ENCODE results near the gene LGI1. TPM values are rescaled to one million over a fixed set of nuclear protein-coding genes. Genes with fewer than 3 reads are reported as not detected.

LGI1 gene
- polyA plus RNA-seq: 3.4 TPM
- long read RNA-seq, donor 1: 0 reads
- long read RNA-seq, donor 2, partial matches to known transcripts: 0 of 1 reads
- long read RNA-seq, donor 2, other reads (novel, unspliced or antisense): 0 of 1 reads
- long read RNA-seq, donor 3: 0 reads
- long read RNA-seq, donor 4: 0 reads
- long read RNA-seq, donor 5, partial matches to known transcripts: 0 of 1 reads
- long read RNA-seq, donor 5, other reads (novel, unspliced or antisense): 0 of 1 reads
- long read RNA-seq, donor 6, partial matches to known transcripts: 0 of 3 reads
- long read RNA-seq, donor 6, other reads (novel, unspliced or antisense): 0 of 3 reads
- long read RNA-seq, donor 7: 0 reads
- long read RNA-seq, donor 8: 0 reads
- long read RNA-seq, donor 9, partial matches to known transcripts: 0 of 3 reads
- long read RNA-seq, donor 9, other reads (novel, unspliced or antisense): 0 of 3 reads
- long read RNA-seq, donor 10, partial matches to known transcripts: 0 of 2 reads
- long read RNA-seq, donor 10, other reads (novel, unspliced or antisense): 0 of 2 reads
- long read RNA-seq, donor 11, partial matches to known transcripts: 0 of 1 reads
- long read RNA-seq, donor 11, other reads (novel, unspliced or antisense): 0 of 1 reads

DNA sequence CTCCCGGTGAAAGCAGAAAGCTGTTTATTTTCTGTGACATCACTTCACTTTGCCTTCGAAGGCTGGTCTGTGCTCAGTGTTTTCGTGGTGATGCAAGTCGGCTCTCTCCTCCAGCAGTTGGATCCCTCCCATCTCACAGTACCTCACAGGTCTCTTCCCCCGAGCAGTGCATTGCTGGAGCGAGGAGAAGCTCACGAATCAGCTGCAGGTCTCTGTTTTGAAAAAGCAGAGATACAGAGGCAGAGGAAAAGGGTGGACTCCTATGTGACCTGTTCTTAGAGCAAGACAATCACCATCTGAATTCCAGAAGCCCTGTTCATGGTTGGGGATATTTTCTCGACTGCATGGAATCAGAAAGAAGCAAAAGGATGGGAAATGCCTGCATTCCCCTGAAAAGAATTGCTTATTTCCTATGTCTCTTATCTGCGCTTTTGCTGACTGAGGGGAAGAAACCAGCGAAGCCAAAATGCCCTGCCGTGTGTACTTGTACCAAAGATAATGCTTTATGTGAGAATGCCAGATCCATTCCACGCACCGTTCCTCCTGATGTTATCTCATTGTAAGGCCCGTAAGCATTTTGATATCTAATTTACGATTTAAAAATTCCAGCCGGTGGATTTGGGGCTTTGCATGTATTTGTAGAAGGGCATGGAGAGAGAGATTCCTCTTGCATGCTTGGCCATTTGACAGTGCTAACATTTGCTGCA is at the start of gene LGI1:
LGI1 (plus strand) TSS at position 136 of the 707 bp plus-strand sequence; CDS start at position 345, 209 bp downstream.
- Histone ChIP-seq H3K9me3 (ENCODE audit: control insufficient read depth, low read depth, low read length) (no peaks in the 10 kb centered on the region), H3K4me1 (ENCODE audit: control insufficient read depth, insufficient read depth, low read length) (no peaks in the 10 kb centered on the region), H3K4me3 (ENCODE audit: low read length) (no peak within 1 kb of the TSS), H3K27me3 (ENCODE audit: control insufficient read depth, insufficient read depth, low read length) (peaks cover 9% of the 10 kb centered on the region), H3K36me3 (ENCODE audit: control insufficient read depth, insufficient read depth, low read length) (no peaks in the 10 kb centered on the region), H3K27ac (ENCODE audit: low read length) (no peak within 1 kb of the TSS)
- DNase-seq: no peak
- WGBS (ENCODE audit: insufficient coverage, low lambda C conversion rate): no CpG with 5 or more reads among the region's 16 CpGs

DNA sequence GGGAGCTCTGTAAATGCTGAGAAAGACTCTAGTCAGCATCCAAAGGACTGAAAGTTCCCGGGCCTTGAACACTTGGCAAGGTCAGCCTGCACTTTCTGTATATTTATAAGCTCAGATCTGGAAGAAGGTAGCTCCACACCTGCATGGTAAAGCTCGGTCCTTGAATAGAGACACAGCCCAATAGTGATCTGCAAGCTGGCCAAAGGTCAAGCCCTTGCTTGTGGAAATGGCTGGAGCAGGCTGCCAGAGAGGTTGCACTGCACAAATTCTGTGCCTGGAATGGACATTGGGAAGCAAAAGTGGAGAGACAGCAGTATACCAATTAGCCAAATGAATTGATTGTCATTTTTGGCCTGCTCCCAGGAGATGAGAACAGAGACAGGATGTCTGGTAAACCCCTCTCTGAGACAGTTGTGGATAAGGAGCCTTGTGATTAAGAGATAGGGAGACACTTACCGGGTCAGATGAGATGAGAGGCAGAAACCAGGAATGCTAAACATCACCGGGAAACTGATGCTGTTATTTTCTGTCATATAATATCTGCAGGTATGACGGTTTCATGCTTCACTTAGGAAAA is 47.3 kb upstream of the LGI1 start:
- no peaks in the 10 kb centered on the region for H3K4me1 ChIP-seq (ENCODE audit: control insufficient read depth, insufficient read depth, low read length)
- no peaks in the 10 kb centered on the region for H3K9me3 ChIP-seq (ENCODE audit: control insufficient read depth, low read depth, low read length)
- H3K27me3 ChIP-seq (ENCODE audit: control insufficient read depth, insufficient read depth, low read length): no peaks in the 10 kb centered on the region
- WGBS (ENCODE audit: insufficient coverage, low lambda C conversion rate): 60% methylated on average over 2 of the region's 5 CpGs
- no peaks in the 10 kb centered on the region for H3K36me3 ChIP-seq (ENCODE audit: control insufficient read depth, insufficient read depth, low read length)
- DNase-seq: no peak
- H3K4me3 ChIP-seq (ENCODE audit: low read length): no peak overlapping the region
- no peak overlapping the region for H3K27ac ChIP-seq (ENCODE audit: low read length)

DNA sequence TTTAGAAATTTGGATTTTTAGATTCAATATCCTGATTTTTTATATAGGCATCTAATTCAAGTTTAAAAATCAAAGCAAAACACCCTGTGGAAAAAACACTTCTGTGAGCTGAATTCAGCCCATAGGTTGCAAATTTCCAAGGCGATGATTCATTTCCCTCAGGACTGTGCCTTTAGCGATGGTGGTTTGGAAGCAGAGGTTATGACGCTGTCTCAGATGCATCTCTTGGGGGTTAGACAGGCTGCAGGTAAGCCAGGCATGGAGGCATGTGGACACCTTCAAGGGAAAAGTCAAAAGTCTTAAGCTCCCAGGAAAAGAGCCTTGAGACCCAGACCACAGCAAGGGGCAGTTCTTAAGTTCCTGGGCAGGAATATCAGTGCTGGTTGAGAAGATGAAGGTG is 45.8 kb upstream of the LGI1 start:
- Histone ChIP-seq H3K4me1 (ENCODE audit: control insufficient read depth, insufficient read depth, low read length) (no peaks in the 10 kb centered on the region), H3K36me3 (ENCODE audit: control insufficient read depth, insufficient read depth, low read length) (no peaks in the 10 kb centered on the region), H3K9me3 (ENCODE audit: control insufficient read depth, low read depth, low read length) (no peaks in the 10 kb centered on the region), H3K27ac (ENCODE audit: low read length) (no peak overlapping the region), H3K27me3 (ENCODE audit: control insufficient read depth, insufficient read depth, low read length) (no peaks in the 10 kb centered on the region), H3K4me3 (ENCODE audit: low read length) (no peak overlapping the region)
- no peak for DNase-seq
- no CpG with 5 or more reads among the region's 3 CpGs for WGBS (ENCODE audit: insufficient coverage, low lambda C conversion rate)

DNA sequence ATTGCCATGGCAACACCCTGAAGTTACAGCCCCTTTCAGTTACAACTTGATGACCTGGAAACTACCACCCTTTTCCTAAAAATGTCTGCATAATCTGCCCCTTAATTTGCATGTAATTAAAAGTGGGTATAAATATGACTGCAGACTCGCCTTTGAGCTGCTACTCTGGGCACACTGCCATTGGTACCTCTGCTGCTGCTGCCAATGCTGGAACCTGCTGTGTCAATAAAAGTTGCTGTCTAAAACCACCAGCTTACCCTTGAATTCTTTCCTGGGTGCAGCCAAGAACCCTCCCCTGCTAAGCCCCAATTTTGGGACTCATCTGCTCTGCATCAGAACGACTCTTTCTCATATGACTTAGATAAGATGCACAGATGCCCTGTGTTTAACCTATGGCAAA is 45.1 kb upstream of the LGI1 start:
- no peaks in the 10 kb centered on the region for H3K36me3 ChIP-seq (ENCODE audit: control insufficient read depth, insufficient read depth, low read length)
- no peaks in the 10 kb centered on the region for H3K9me3 ChIP-seq (ENCODE audit: control insufficient read depth, low read depth, low read length)
- WGBS (ENCODE audit: insufficient coverage, low lambda C conversion rate): 80% methylated on average over 1 of the region's 2 CpGs
- no peaks in the 10 kb centered on the region for H3K4me1 ChIP-seq (ENCODE audit: control insufficient read depth, insufficient read depth, low read length)
- no peak overlapping the region for H3K27ac ChIP-seq (ENCODE audit: low read length)
- no peak for DNase-seq
- no peaks in the 10 kb centered on the region for H3K27me3 ChIP-seq (ENCODE audit: control insufficient read depth, insufficient read depth, low read length)
- no peak overlapping the region for H3K4me3 ChIP-seq (ENCODE audit: low read length)

DNA sequence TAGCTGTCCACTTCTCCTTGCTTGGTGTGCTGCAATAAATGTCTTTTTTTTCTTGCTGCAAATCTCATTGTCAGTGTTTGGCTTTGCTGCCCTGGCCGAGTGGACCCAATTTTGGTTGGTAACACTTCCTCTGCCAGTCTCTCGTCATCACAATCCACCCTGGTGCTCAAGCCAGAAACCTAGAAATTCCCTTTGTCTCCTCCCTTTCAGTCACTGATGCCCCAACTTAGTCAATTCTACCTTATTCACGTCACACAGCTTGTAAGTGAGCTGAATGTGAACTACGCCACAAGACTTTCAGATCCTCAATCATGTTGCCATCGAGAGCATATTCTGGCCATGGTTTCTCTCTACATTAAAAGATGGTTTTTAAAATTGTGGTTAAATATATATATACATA is 42.4 kb upstream of the LGI1 start:
- Histone ChIP-seq H3K36me3 (ENCODE audit: control insufficient read depth, insufficient read depth, low read length) (no peaks in the 10 kb centered on the region), H3K9me3 (ENCODE audit: control insufficient read depth, low read depth, low read length) (no peaks in the 10 kb centered on the region), H3K27ac (ENCODE audit: low read length) (no peak overlapping the region), H3K27me3 (ENCODE audit: control insufficient read depth, insufficient read depth, low read length) (peaks cover 6% of the 10 kb centered on the region), H3K4me3 (ENCODE audit: low read length) (no peak overlapping the region), H3K4me1 (ENCODE audit: control insufficient read depth, insufficient read depth, low read length) (no peaks in the 10 kb centered on the region)
- no peak for DNase-seq
- WGBS (ENCODE audit: insufficient coverage, low lambda C conversion rate): no CpG with 5 or more reads among the region's 5 CpGs

DNA sequence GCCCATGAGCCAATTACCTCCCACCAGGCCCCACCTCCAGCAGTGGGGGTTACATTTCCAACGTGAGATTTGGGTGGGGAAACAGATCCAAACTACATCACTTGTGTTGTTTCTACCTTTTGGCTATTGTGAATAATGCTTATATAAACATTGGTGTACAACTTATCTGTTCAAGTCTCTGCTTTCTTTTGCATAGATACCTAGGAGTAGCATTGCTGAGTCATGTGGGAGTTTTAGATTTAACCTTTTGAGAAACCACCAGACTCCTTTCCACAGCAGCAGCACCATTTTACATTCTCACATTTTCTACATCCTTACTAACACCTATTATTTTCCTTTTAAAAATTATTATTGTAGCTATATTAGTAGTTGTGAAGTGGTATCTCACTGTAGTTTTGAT is 41.0 kb upstream of the LGI1 start:
- H3K4me1 ChIP-seq (ENCODE audit: control insufficient read depth, insufficient read depth, low read length): no peaks in the 10 kb centered on the region
- H3K4me3 ChIP-seq (ENCODE audit: low read length): no peak overlapping the region
- no peak overlapping the region for H3K27ac ChIP-seq (ENCODE audit: low read length)
- H3K9me3 ChIP-seq (ENCODE audit: control insufficient read depth, low read depth, low read length): no peaks in the 10 kb centered on the region
- no peaks in the 10 kb centered on the region for H3K36me3 ChIP-seq (ENCODE audit: control insufficient read depth, insufficient read depth, low read length)
- peaks cover 6% of the 10 kb centered on the region for H3K27me3 ChIP-seq (ENCODE audit: control insufficient read depth, insufficient read depth, low read length)
- no peak for DNase-seq
- WGBS (ENCODE audit: insufficient coverage, low lambda C conversion rate): no CpG with 5 or more reads among the region's 1 CpG

DNA sequence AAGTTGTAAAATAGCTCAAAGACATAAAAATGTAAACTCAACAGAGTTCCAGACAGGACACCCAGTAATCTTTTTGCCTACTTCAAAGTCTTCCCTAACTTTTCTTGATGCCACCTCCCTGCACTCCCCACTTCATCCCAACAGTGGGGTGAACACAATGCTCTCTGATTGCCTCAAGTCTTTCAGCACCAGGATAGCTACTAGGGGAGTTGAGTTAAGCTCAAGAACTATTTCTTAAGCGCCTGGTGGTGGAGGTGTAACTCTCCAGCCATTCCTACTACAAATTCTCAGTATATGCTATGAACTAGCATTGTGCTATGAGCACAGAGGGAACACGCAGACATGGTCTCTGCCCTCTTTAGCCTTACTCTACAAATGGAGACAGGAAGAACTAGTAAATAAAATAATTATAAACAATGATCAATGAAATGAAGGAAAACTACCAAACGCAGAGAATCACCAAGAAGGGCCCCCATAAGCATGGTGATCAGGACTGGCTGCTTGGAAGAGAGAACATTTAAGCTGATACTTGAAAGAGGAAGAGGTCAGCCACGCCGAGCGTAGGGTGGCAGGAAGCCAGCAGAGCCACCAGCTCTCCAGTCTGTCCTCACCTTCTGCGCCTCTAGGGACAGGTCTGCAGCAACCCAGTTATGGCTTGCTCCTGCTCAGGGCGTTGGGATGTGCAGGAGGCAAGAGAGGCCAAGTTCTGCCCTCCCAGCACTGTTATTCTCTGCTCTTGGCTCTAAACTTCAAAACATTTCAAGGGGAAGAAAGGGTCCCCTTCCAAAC is 38.6 kb upstream of the LGI1 start:
- no peaks in the 10 kb centered on the region for H3K4me1 ChIP-seq (ENCODE audit: control insufficient read depth, insufficient read depth, low read length)
- no peak for DNase-seq
- 100% methylated on average over 1 of the region's 8 CpGs for WGBS (ENCODE audit: insufficient coverage, low lambda C conversion rate)
- no peaks in the 10 kb centered on the region for H3K36me3 ChIP-seq (ENCODE audit: control insufficient read depth, insufficient read depth, low read length)
- H3K27me3 ChIP-seq (ENCODE audit: control insufficient read depth, insufficient read depth, low read length): peaks cover 6% of the 10 kb centered on the region
- H3K27ac ChIP-seq (ENCODE audit: low read length): no peak overlapping the region
- H3K9me3 ChIP-seq (ENCODE audit: control insufficient read depth, low read depth, low read length): no peaks in the 10 kb centered on the region
- no peak overlapping the region for H3K4me3 ChIP-seq (ENCODE audit: low read length)

DNA sequence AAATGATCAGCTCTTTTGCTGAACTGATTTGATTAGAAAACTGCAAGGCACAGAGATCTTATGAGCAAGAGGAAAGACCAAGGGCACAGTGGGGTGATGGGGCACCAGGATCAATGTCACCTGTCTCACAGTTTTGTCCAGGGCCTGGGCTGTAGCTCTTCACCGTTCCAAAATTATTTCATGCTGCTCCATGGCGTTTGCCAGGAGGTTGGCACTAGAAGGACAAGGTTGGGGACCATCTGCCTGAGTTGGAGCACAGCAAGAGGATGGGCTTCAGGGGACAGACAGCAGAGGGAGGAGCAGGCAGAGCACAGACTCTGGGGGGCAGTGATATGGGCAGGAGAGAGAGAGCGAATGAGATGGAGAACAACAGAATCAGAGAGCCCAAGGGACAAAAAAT is 37.8 kb upstream of the LGI1 start:
- WGBS (ENCODE audit: insufficient coverage, low lambda C conversion rate): 75% methylated on average over 1 of the region's 3 CpGs
- Histone ChIP-seq H3K4me3 (ENCODE audit: low read length) (no peak overlapping the region), H3K27me3 (ENCODE audit: control insufficient read depth, insufficient read depth, low read length) (peaks cover 6% of the 10 kb centered on the region), H3K4me1 (ENCODE audit: control insufficient read depth, insufficient read depth, low read length) (no peaks in the 10 kb centered on the region), H3K36me3 (ENCODE audit: control insufficient read depth, insufficient read depth, low read length) (no peaks in the 10 kb centered on the region), H3K27ac (ENCODE audit: low read length) (no peak overlapping the region), H3K9me3 (ENCODE audit: control insufficient read depth, low read depth, low read length) (no peaks in the 10 kb centered on the region)
- no peak for DNase-seq

DNA sequence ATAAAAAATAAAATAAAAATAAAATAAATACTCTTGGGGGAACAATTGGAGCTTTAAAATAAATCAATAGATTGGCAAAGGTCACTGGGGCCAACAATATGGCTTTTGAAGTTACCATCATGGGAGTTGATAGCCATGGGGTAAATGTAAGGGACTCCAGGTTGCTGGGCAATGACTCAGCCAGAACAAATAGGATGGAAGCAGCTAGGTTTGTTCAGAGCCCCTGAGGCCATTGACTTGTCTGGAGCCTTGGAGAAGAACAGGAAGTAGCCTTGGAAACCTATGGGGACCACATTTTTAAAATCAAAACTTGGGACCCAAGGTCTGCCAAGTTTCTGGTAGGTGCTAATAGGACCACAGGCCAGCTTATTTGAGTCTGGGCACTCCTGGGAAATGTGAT is 35.2 kb upstream of the LGI1 start:
- no peak for DNase-seq
- Histone ChIP-seq H3K9me3 (ENCODE audit: control insufficient read depth, low read depth, low read length) (no peaks in the 10 kb centered on the region), H3K4me3 (ENCODE audit: low read length) (no peak overlapping the region), H3K27me3 (ENCODE audit: control insufficient read depth, insufficient read depth, low read length) (peaks cover 18% of the 10 kb centered on the region), H3K4me1 (ENCODE audit: control insufficient read depth, insufficient read depth, low read length) (no peaks in the 10 kb centered on the region), H3K36me3 (ENCODE audit: control insufficient read depth, insufficient read depth, low read length) (no peaks in the 10 kb centered on the region), H3K27ac (ENCODE audit: low read length) (no peak overlapping the region)

DNA sequence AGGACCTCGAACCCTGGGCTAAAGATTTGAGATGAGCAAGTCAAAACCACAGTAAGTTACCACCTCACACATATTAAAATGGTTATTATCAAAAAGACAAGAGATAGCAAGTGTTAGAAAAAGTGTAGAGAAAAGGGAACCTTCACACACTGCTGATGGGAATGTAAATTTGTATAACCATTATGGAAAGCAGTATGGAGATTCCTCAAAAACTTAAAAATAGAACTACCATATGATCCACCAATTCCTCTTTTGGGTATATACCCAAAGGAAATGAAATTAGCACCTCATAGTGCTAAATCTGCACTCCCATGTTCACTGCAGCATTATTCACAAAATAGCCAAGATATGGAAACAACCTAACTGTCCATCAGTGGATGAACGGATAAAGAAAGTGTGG is 34.6 kb upstream of the LGI1 start:
- Histone ChIP-seq H3K4me3 (ENCODE audit: low read length) (no peak overlapping the region), H3K9me3 (ENCODE audit: control insufficient read depth, low read depth, low read length) (no peaks in the 10 kb centered on the region), H3K27me3 (ENCODE audit: control insufficient read depth, insufficient read depth, low read length) (peaks cover 22% of the 10 kb centered on the region), H3K36me3 (ENCODE audit: control insufficient read depth, insufficient read depth, low read length) (no peaks in the 10 kb centered on the region), H3K27ac (ENCODE audit: low read length) (no peak overlapping the region), H3K4me1 (ENCODE audit: control insufficient read depth, insufficient read depth, low read length) (no peaks in the 10 kb centered on the region)
- DNase-seq: no peak
- WGBS (ENCODE audit: insufficient coverage, low lambda C conversion rate): no CpG with 5 or more reads among the region's 2 CpGs

Data from large intestine (tissue), 12 donors.